ENCODE results near the gene ALDH1L1. TPM values are rescaled to one million over a fixed set of nuclear protein-coding genes. Genes with fewer than 3 reads are reported as not detected.

ALDH1L1 gene
- total RNA-seq, 1 donor: under 0.01 TPM

GRCh38 chr3:126136428-126137220 lies 43.8 kb downstream of the ALDH1L1 start:
- DNase-seq (ENCODE audit: insufficient read length, low spot score, missing footprints): peak; percentile 26

GRCh38 chr3:126135406-126136076 lies 44.8 kb downstream of the ALDH1L1 start:
- Histone ChIP-seq H3K27ac (ENCODE audit: low read depth, low read length) (no peak overlapping the region), H3K79me2 (ENCODE audit: insufficient read depth, low read length) (no peaks in the 10 kb centered on the region), H3K27me3 (ENCODE audit: insufficient read depth, low read length) (peaks cover 25% of the 10 kb centered on the region), H3K4me2 (ENCODE audit: insufficient read depth, low read length) (no peak overlapping the region), H2AFZ (ENCODE audit: low read length) (no peak overlapping the region), H4K20me1 (ENCODE audit: insufficient read depth, low read length) (no peaks in the 10 kb centered on the region), H3K9me3 (ENCODE audit: low read depth, low read length) (no peaks in the 10 kb centered on the region), H3K36me3 (ENCODE audit: insufficient read depth, low read length) (no peaks in the 10 kb centered on the region), H3K4me1 (ENCODE audit: insufficient read depth, low read length) (no peaks in the 10 kb centered on the region), H3K4me3 (ENCODE audit: insufficient read depth, low read length) (no peak overlapping the region)
- DNase-seq (ENCODE audit: insufficient read length, low spot score, missing footprints): no peak
- TF ChIP-seq CTCF (IDR thresholded peaks at IDR 0.05; ENCODE audit: extremely low read depth, low read depth, low read length): no peak

More at GRCh38 chr3:126136428-126137220, 43.8 kb downstream of the ALDH1L1 start:
- Histone ChIP-seq H3K4me1 (ENCODE audit: insufficient read depth, low read length) (no peaks in the 10 kb centered on the region), H3K4me2 (ENCODE audit: insufficient read depth, low read length) (no peak overlapping the region), H4K20me1 (ENCODE audit: insufficient read depth, low read length) (no peaks in the 10 kb centered on the region), H3K36me3 (ENCODE audit: insufficient read depth, low read length) (no peaks in the 10 kb centered on the region), H2AFZ (ENCODE audit: low read length) (no peak overlapping the region), H3K79me2 (ENCODE audit: insufficient read depth, low read length) (no peaks in the 10 kb centered on the region), H3K9me3 (ENCODE audit: low read depth, low read length) (no peaks in the 10 kb centered on the region), H3K27ac (ENCODE audit: low read depth, low read length) (no peak overlapping the region), H3K4me3 (ENCODE audit: insufficient read depth, low read length) (no peak overlapping the region), H3K27me3 (ENCODE audit: insufficient read depth, low read length) (peaks cover 35% of the 10 kb centered on the region)
- no peak for TF ChIP-seq CTCF (IDR thresholded peaks at IDR 0.05; ENCODE audit: extremely low read depth, low read depth, low read length)

GRCh38 chr3:126135071-126135405 lies 45.3 kb downstream of the ALDH1L1 start:
- no peaks in the 10 kb centered on the region for H3K79me2 ChIP-seq (ENCODE audit: insufficient read depth, low read length)
- no peaks in the 10 kb centered on the region for H4K20me1 ChIP-seq (ENCODE audit: insufficient read depth, low read length)
- no peak overlapping the region for H3K4me3 ChIP-seq (ENCODE audit: insufficient read depth, low read length)
- no peak overlapping the region for H2AFZ ChIP-seq (ENCODE audit: low read length)
- peak; percentile 74 for DNase-seq (ENCODE audit: insufficient read length, low spot score, missing footprints)
- TF ChIP-seq CTCF (IDR thresholded peaks at IDR 0.05; ENCODE audit: extremely low read depth, low read depth, low read length): no peak
- no peaks in the 10 kb centered on the region for H3K9me3 ChIP-seq (ENCODE audit: low read depth, low read length)
- H3K36me3 ChIP-seq (ENCODE audit: insufficient read depth, low read length): no peaks in the 10 kb centered on the region
- H3K27me3 ChIP-seq (ENCODE audit: insufficient read depth, low read length): peaks cover 25% of the 10 kb centered on the region
- no peaks in the 10 kb centered on the region for H3K4me1 ChIP-seq (ENCODE audit: insufficient read depth, low read length)
- no peak overlapping the region for H3K27ac ChIP-seq (ENCODE audit: low read depth, low read length)
- H3K4me2 ChIP-seq (ENCODE audit: insufficient read depth, low read length): no peak overlapping the region
